Uterus (tissue), 4 donors: Measurements from ENCODE around the gene GLI2. TPM values are rescaled to one million over a fixed set of nuclear protein-coding genes. Genes with fewer than 3 reads are reported as not detected.
A peak's percentile ranks its signal among the peaks of the same experiment; 100 is the strongest.

ENCODE experiments used
- DNase-seq, 2 donors: peaks; one replicate each; pipeline ENCODE4 v3.0.0-alpha.2; 2019 to 2020
- H3K27ac ChIP-seq, 2 donors: fragments of 200-600 bp; sonication (generic); 1 replicate in 1 of 2; 2 replicates in 1 of 2; pipeline ENCODE4 v1.5.1; 2016 to 2018
- H3K27me3 ChIP-seq, 2 donors: fragments of 200-600 bp; sonication (generic); one replicate each; pipeline ENCODE4 v1.5.1; 2018 to 2019; ENCODE audit warnings: control low read depth in 1 of 2
- H3K36me3 ChIP-seq, 2 donors: fragments of 200-600 bp; sonication (generic); one replicate each; pipeline ENCODE4 v1.5.1; 2019; ENCODE audit warnings: control low read depth in 1 of 2
- H3K4me1 ChIP-seq, 2 donors: fragments of 200-600 bp; sonication (generic); one replicate each; pipeline ENCODE4 v1.5.1; 2018 to 2019; ENCODE audit warnings: control low read depth in 1 of 2
- H3K4me3 ChIP-seq, 2 donors: fragments of 200-600 bp; sonication (generic); 1 replicate in 1 of 2; 2 replicates in 1 of 2; pipeline ENCODE4 v1.5.1; 2018 to 2019; ENCODE audit warnings: mild to moderate bottlenecking in 1 of 2
- H3K9me3 ChIP-seq, 2 donors: fragments of 200-600 bp; sonication (generic); one replicate each; pipeline ENCODE4 v1.5.1; 2019; ENCODE audit warnings: control low read depth in 1 of 2
- CTCF ChIP-seq, 4 experiments: fragments of 200-600 bp in 2 of 4; fragments of 450-650 bp in 2 of 4; sonication (generic) in 2 of 4; IDR thresholded peaks; one replicate each; pipeline ENCODE4 v1.5.1; 2016 to 2019; ENCODE audit warnings: antibody characterized with exemption in 4 of 4, mild to moderate bottlenecking in 2 of 4, moderate library complexity in 1 of 4
- POLR2A ChIP-seq, 2 donors: fragments of 450-650 bp; IDR thresholded peaks; one replicate each; pipeline ENCODE4 v1.6.1; 2016; ENCODE audit warnings: antibody characterized with exemption in 2 of 2, mild to moderate bottlenecking in 1 of 2, moderate library complexity in 1 of 2
- intact Hi-C: fragments of 100-400 bp; cut with DNase I; formaldehyde crosslinking; loops from one replicate; pipeline ENCODE4 v1.15.1; 2023; ENCODE audit warnings: low total_unique reads
- total RNA-seq, 4 donors: library from RNA; depleted of rRNA in 3 of 4; stranded (reverse); fragments of >200 nt in 3 of 4; gene quantifications; one replicate each; pipeline versions ENCODE4 v1.1.0 to v1.2.4, GENCODE V29; 2014 to 2023
- donor health status: DM: yes; HTN: yes; CAD: no.

Gene GLI2
- total RNA-seq, 4 donors from 2014 or later, result 2.9 to 23.6 (median 12.9) TPM

GRCh38 chr2:120722246-120722567, 13.5 kb upstream of the GLI2 start:
- Histone ChIP-seq H3K27ac (no peak overlapping the region), H3K27me3 (no peaks in the 10 kb centered on the region), H3K36me3 (no peaks in the 10 kb centered on the region), H3K4me1 (no peaks in the 10 kb centered on the region), H3K4me3 (no peak overlapping the region), H3K9me3 (peaks cover 0 to 3% of the 10 kb centered on the region in 2 donors)
- no peak for TF ChIP-seq CTCF (IDR thresholded peaks at IDR 0.05)
- no peak for TF ChIP-seq POLR2A (IDR thresholded peaks at IDR 0.05)
- intact Hi-C loops, result no loop called here
- no peak for DNase-seq

GRCh38 chr2:120722568-120723421, 12.9 kb upstream of the GLI2 start:
- no peaks in the 10 kb centered on the region for H3K4me1 ChIP-seq
- DNase-seq, result no peak
- H3K36me3 ChIP-seq, result no peaks in the 10 kb centered on the region
- H3K9me3 ChIP-seq, result peaks cover 0 to 3% of the 10 kb centered on the region in 2 donors
- TF ChIP-seq CTCF (IDR thresholded peaks at IDR 0.05) (no peak), POLR2A (IDR thresholded peaks at IDR 0.05) (no peak)
- H3K27me3 ChIP-seq, result no peaks in the 10 kb centered on the region
- intact Hi-C loops, result no loop called here
- no peak overlapping the region for H3K27ac ChIP-seq
- H3K4me3 ChIP-seq, result no peak overlapping the region

GRCh38 chr2:120726245-120726644, 9.4 kb upstream of the GLI2 start:
- DNase-seq, result no peak
- Histone ChIP-seq H3K4me1 (peaks cover 0 to 3% of the 10 kb centered on the region in 2 donors), H3K9me3 (peaks cover 0 to 3% of the 10 kb centered on the region in 2 donors), H3K4me3 (no peak overlapping the region), H3K27ac (no peak overlapping the region), H3K27me3 (no peaks in the 10 kb centered on the region), H3K36me3 (no peaks in the 10 kb centered on the region)
- TF ChIP-seq POLR2A (IDR thresholded peaks at IDR 0.05) (no peak), CTCF (IDR thresholded peaks at IDR 0.05) (no peak)
- intact Hi-C loops, result no loop called here

- peak overlapping the region; percentile 11 to 27 for H3K27ac ChIP-seq
- peak; percentile 55 to 63 for DNase-seq
- intact Hi-C loops, result no loop called here
- H3K36me3 ChIP-seq, result no peaks in the 10 kb centered on the region
- H3K9me3 ChIP-seq, result peaks cover 0 to 3% of the 10 kb centered on the region in 2 donors
- H3K27me3 ChIP-seq, result no peaks in the 10 kb centered on the region
- no peak overlapping the region for H3K4me3 ChIP-seq
- H3K4me1 ChIP-seq, result peaks cover 0 to 3% of the 10 kb centered on the region in 2 donors
- TF ChIP-seq CTCF (IDR thresholded peaks at IDR 0.05), result no peak
- no peak for TF ChIP-seq POLR2A (IDR thresholded peaks at IDR 0.05)
Observed at GRCh38 chr2:120729406-120730399, 6.0 kb upstream of the GLI2 start.
